B cell (primary cell): ENCODE data around the gene PLEKHG2. TPM values are rescaled to one million over a fixed set of nuclear protein-coding genes. Genes with fewer than 3 reads are reported as not detected.

Experiments used
- ATAC-seq: fragments of 200-7000 bp; cut with Tn5 transposase; one replicate; pipeline ENCODE4 v1.10.0; 2021; ENCODE audit warnings: low read depth, mild to moderate bottlenecking, moderate number of reproducible peaks, moderate library complexity
- CTCF ChIA-PET: fragments of 350-600 bp; sonication (Branson Sonifier 250); formaldehyde crosslinking; loops from one replicate; lab custom pipeline; 2021; ENCODE audit warnings: antibody characterized with exemption, inconsistent platforms; lab: Charles Lee
- POLR2A ChIA-PET: fragments of 350-600 bp; sonication (Branson Sonifier 250); formaldehyde crosslinking; loops from one replicate; lab custom pipeline; 2021; ENCODE audit warnings: antibody characterized with exemption; lab: Charles Lee
- DNase-seq: peaks from one replicate; pipeline ENCODE4 v3.0.0; 2013
- H2AFZ ChIP-seq: 2 replicates; pipeline ENCODE4 v1.6.1; 2012; ENCODE audit warnings: mild to moderate bottlenecking, low read depth, low read length; ENCODE audit not compliant: insufficient read depth, poor library complexity, severe bottlenecking
- H3K27ac ChIP-seq, 2 donors: 1 replicate in 1 of 2; 2 replicates in 1 of 2; pipeline ENCODE4 v1.5.1; 2012 to 2013; ENCODE audit warnings: low read length in 2 of 2, mild to moderate bottlenecking in 2 of 2, moderate library complexity in 1 of 2
- H3K27me3 ChIP-seq, 4 experiments: fragments of 200-600 bp in 1 of 4; sonication (generic) in 1 of 4; replicated peaks in 1 of 4; 1 replicate in 2 of 4; 2 replicates in 2 of 4; pipeline versions ENCODE4 v1.6.1 to v1.7.0; 2013 to 2016; ENCODE audit warnings: low read length in 3 of 4, mild to moderate bottlenecking in 2 of 4, mixed read lengths in 1 of 4, moderate library complexity in 1 of 4; ENCODE audit not compliant: insufficient read depth in 4 of 4, control insufficient read depth in 3 of 4; ENCODE audit errors: control extremely low read depth in 1 of 4
- H3K36me3 ChIP-seq, 2 experiments: replicated peaks in 1 of 2; 1 replicate in 1 of 2; 2 replicates in 1 of 2; pipeline versions ENCODE4 v1.6.1 to v1.7.1; 2013; ENCODE audit warnings: low read length in 1 of 2; ENCODE audit not compliant: insufficient read depth in 2 of 2, control insufficient read depth in 1 of 2; ENCODE audit errors: control extremely low read depth in 1 of 2, extremely low read depth in 1 of 2
- H3K4me1 ChIP-seq, 2 donors: fragments of 200-600 bp in 1 of 2; sonication (generic) in 1 of 2; 1 replicate in 1 of 2; 2 replicates in 1 of 2; pipeline versions ENCODE4 v1.5.1 to v1.6.1; 2013 to 2017; ENCODE audit warnings: low read length in 2 of 2; ENCODE audit not compliant: control insufficient read depth in 2 of 2, insufficient read depth in 2 of 2
- H3K4me2 ChIP-seq: replicated peaks from 2 replicates; pipeline ENCODE3; 2012; ENCODE audit warnings: mild to moderate bottlenecking, low read depth, low read length; ENCODE audit not compliant: poor library complexity, severe bottlenecking
- H3K4me3 ChIP-seq, 5 experiments: fragments of 200-600 bp in 1 of 5; sonication (generic) in 1 of 5; 1 replicate in 3 of 5; 2 replicates in 2 of 5; pipeline versions ENCODE4 v1.5.1 to v1.7.0; 2011 to 2016; ENCODE audit warnings: low read length in 4 of 5, mild to moderate bottlenecking in 4 of 5, low read depth in 2 of 5, control low read depth in 1 of 5, moderate library complexity in 1 of 5; ENCODE audit not compliant: insufficient read depth in 1 of 5; ENCODE audit errors: control extremely low read depth in 1 of 5, extremely low read depth in 1 of 5
- H3K79me2 ChIP-seq: fragments of 200-600 bp; sonication (generic); one replicate; pipeline ENCODE4 v1.6.0; 2016; ENCODE audit warnings: low read length; ENCODE audit not compliant: control insufficient read depth, insufficient read depth
- H3K9ac ChIP-seq: fragments of 200-600 bp; sonication (generic); 2 replicates; pipeline ENCODE4 v1.6.1; 2017; ENCODE audit warnings: mild to moderate bottlenecking, low read length, moderate library complexity
- H3K9me3 ChIP-seq, 3 donors: one replicate each; pipeline versions ENCODE4 v1.6.1 to v1.7.1; 2013; ENCODE audit warnings: low read length in 2 of 3; ENCODE audit not compliant: control insufficient read depth in 2 of 3, insufficient read depth in 1 of 3; ENCODE audit errors: control extremely low read depth in 1 of 3
- H4K20me1 ChIP-seq: 2 replicates; pipeline ENCODE4 v1.6.0; 2012; ENCODE audit warnings: mild to moderate bottlenecking, low read length; ENCODE audit not compliant: insufficient read depth, control insufficient read depth, poor library complexity, severe bottlenecking
- H3K27ac Mint-ChIP-seq: one replicate; pipeline ENCODE4 v1.8.0; 2021; ENCODE audit warnings: mixed read lengths
- H3K27me3 Mint-ChIP-seq: one replicate; pipeline ENCODE4 v1.8.0; 2021; ENCODE audit warnings: mixed read lengths
- H3K4me1 Mint-ChIP-seq: one replicate; pipeline ENCODE4 v1.8.0; 2021; ENCODE audit warnings: mixed read lengths
- H3K4me3 Mint-ChIP-seq: one replicate; pipeline ENCODE4 v1.8.0; 2021; ENCODE audit warnings: mixed read lengths
- H3K9me3 Mint-ChIP-seq: one replicate; pipeline ENCODE4 v1.8.0; 2022; ENCODE audit warnings: mixed read lengths; ENCODE audit not compliant: insufficient read depth
- CTCF ChIP-seq: fragments of 200-600 bp; IDR thresholded peaks from one replicate; pipeline ENCODE4 v1.8.0; 2022; ENCODE audit warnings: antibody characterized with exemption, mild to moderate bottlenecking
- EZH2 ChIP-seq: IDR thresholded peaks from 2 replicates; pipeline ENCODE4 v1.6.1; 2012; ENCODE audit warnings: borderline replicate concordance, low read depth, mild to moderate bottlenecking, moderate library complexity, low read length; ENCODE audit not compliant: insufficient read depth, poor library complexity, severe bottlenecking
- WGBS: methylation state at CpG from one replicate; pipeline ENCODE4 v1.1.5; 2013; ENCODE audit warnings: missing lambda C conversion rate; ENCODE audit not compliant: insufficient coverage; 5-methylcytosine and 5-hydroxymethylcytosine counted together
- intact Hi-C: fragments of 100-400 bp; cut with micrococcal nuclease; formaldehyde crosslinking; loops from one replicate; pipeline ENCODE4 v1.10.0; 2022
- polyA plus RNA-seq: library from polyadenylated mRNA; depleted of rRNA; stranded (reverse); fragments of >200 nt; gene quantifications from 2 replicates; pipeline ENCODE4 v1.2.3, GENCODE V29; 2012
- total RNA-seq, 2 donors: library from RNA; stranded (reverse); fragments of 120-200 nt in 1 of 2; gene quantifications; 1 replicate in 1 of 2; 2 replicates in 1 of 2; pipeline versions ENCODE4 v1.2.3 to v1.2.4, GENCODE V29; 2013 to 2022

The PLEKHG2 gene
- total and polyA plus RNA-seq, 2 donors (not counting 1 experiment from before 2014, with no cell fraction given), result 27.0 to 167 TPM

DNA sequence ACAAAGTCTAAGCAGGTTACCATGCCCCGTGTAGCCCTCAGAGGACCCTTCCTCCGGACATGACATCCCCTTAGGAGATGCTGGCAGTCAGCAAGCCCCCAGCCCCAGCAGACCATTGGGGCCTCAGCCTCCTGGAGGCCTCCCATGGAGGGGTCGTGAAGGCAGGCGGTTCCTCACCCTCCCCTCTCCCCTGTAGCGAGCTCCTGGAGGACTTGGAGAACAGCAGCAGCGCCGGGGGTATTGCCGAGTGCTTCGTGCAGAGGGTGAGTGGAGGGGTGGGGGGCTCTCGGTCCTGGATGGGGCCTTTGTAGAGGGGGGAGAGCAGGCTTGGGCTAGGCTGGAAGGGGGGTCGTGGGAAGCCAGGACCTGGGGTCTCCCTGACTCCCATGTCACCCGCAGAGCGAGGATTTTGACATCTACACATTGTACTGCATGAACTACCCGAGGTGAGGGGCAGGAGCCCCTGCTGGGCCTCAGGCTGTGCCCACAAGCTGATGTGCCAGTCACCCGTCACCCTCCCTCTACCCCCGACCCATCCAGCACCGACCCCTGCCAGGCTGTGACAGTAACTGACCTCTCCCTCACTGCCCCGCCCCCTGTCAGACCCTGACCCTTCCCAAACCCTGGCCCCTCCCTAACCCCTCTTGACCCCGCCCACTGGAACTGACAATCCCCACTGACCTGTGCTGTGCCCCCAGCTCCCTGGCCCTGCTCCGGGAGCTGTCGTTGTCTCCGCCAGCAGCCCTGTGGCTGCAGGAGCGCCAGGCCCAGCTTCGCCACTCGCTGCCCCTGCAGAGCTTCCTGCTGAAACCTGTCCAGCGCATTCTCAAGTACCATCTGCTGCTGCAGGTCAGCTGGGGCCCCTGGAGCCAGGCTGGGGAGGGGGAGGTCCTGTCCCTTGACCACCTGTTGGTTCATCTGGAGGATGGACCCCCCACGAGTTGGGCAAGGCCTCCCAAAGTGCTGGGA is 4.0 kb downstream of the PLEKHG2 start:
- ChIA-PET POLR2A (interaction anchor here (0.6 to 2.5 kb wide), 4 partner anchors 12 to 20 kb away, joined by 3 to 7 read pairs (median 6); partner anchors contain the start of gene RPS16), CTCF (interaction anchor here (1.1 to 3.2 kb wide), 3 partner anchors 18 to 256 kb away, joined by 4 to 11 read pairs (median 4); no protein-coding TSS in a partner anchor)
- Mint-ChIP-seq H3K27ac (no peak overlapping the region), H3K4me1 (peaks cover 30% of the 10 kb centered on the region), H3K9me3 (no peaks in the 10 kb centered on the region), H3K27me3 (no peaks in the 10 kb centered on the region), H3K4me3 (no peak overlapping the region)
- WGBS, result 96% methylated on average over 19 of the region's 27 CpGs
- DNase-seq, result no peak
- peaks cover 0 to 25% of the 10 kb centered on the region in 2 experiments for H3K36me3 ChIP-seq
- TF ChIP-seq EZH2 (no peak), CTCF (no peak)
- H3K27me3 ChIP-seq, result no peaks in the 10 kb centered on the region
- no peaks in the 10 kb centered on the region for H4K20me1 ChIP-seq
- no peak overlapping the region for H3K4me3 ChIP-seq
- no peak overlapping the region for H2AFZ ChIP-seq
- H3K4me2 ChIP-seq, result no peak overlapping the region
- peaks cover 11 to 17% of the 10 kb centered on the region in 2 donors for H3K4me1 ChIP-seq
- intact Hi-C loops, result no loop called here
- peak overlapping the region in 1 of 2 donors; percentile 26 for H3K27ac ChIP-seq
- no peak overlapping the region for H3K9ac ChIP-seq
- peaks cover 5% of the 10 kb centered on the region for H3K79me2 ChIP-seq
- H3K9me3 ChIP-seq, result peaks cover 0 to 2% (median 0%) of the 10 kb centered on the region in 3 donors
- ATAC-seq, result no peak
